HEK293T (cell line): Measurements from ENCODE around the gene SYCP2L.

ENCODE experiments used
- BHLHE40 ChIP-seq: fragments of 450-650 bp; IDR thresholded peaks from 2 replicates; pipeline ENCODE4 v1.6.1; 2016; ENCODE audit warnings: mild to moderate bottlenecking, moderate library complexity, borderline replicate concordance
- L3MBTL2 ChIP-seq: fragments of 450-650 bp; conservative IDR thresholded peaks from 2 replicates; pipeline ENCODE4 v1.6.1; 2016; ENCODE audit warnings: mild to moderate bottlenecking
- PKNOX1 ChIP-seq: fragments of 450-650 bp; IDR thresholded peaks from 2 replicates; pipeline ENCODE4 v1.6.1; 2016
- SUZ12 ChIP-seq: fragments of 450-650 bp; IDR thresholded peaks from 2 replicates; pipeline ENCODE4 v1.6.1; 2016; ENCODE audit warnings: mild to moderate bottlenecking
- TARDBP ChIP-seq: fragments of 450-650 bp; IDR thresholded peaks from 2 replicates; pipeline ENCODE4 v1.6.1; 2016

DNA sequence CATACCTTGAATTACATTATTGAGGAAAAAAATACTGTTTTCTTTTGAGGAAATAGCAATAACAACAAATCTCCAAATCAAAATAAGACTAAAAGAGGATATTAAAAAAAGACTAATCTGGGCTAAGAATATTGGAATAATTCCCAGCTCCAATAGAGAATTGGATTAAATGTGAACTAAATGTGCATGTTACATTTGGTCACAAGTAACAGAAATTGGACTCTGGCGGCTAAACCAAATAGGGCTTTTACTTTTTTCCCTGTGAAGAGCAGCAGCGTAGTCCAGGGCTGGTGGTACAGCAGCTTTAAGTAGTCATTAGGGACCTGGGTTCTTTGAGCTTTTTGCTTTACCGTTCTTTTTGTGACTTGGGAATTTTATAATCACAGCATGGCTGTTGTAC lies 85.3 kb downstream of the SYCP2L start:
- TF ChIP-seq SUZ12 (no peak), TARDBP (no peak), BHLHE40 (no peak), PKNOX1 (no peak), L3MBTL2 (no peak)
